HS-5 (cell line): Measurements from ENCODE around the gene LMTK3.
A peak's percentile ranks its signal among the peaks of the same experiment; 100 is the strongest.

Experiments
- DNase-seq: peaks from one replicate; pipeline ENCODE4 v3.0.0-alpha.2; 2012; ENCODE audit warnings: low read depth

Gene LMTK3

GRCh38 chr19:48469934-48470680 lies 41.5 kb downstream of the LMTK3 start:
- no peak for DNase-seq

DNA sequence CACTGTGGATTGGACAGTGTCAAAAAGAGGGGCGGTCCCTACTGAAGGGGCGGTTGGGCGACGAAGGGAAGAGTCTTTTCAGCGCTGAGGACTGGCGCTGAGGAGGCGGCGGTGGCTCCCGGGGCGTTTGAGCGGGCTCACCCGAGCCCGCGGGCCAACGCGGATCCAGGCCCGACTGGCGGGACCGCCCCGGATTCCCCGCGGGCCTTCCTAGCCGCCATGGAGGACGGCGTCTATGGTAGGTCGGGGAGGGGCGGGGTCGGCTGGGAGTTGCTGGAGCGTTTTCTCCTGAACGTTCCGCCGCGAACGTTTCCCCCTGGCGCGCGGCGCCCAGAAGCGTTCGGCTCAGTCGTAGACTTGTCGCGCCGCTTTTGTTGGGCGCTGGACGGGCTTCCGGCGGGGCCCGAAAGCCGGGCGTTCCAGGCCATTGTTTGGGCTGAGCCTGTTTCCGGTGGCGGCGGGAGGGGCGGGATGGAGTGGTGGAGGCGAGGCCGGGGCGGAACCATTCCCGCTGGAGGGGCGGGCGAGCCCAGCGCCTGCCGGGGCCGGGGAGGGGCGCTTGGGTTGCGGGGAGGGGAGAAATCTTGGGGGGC lies 42.2 kb downstream of the LMTK3 start, which contains the start of gene CYTH2:
CYTH2 (plus strand) TSS at position 81 of the 593 bp plus-strand sequence; CDS start at position 220, 139 bp downstream.
- DNase-seq = no peak

- peak; percentile 99 for DNase-seq
Observed at GRCh38 chr19:48468772-48469288, 42.8 kb downstream of the LMTK3 start.

- no peak for DNase-seq
Observed at GRCh38 chr19:48466561-48467325, 44.9 kb downstream of the LMTK3 start.

- DNase-seq = no peak
Observed at GRCh38 chr19:48465215-48465614, 46.4 kb downstream of the LMTK3 start.

GRCh38 chr19:48461982-48462655 lies 49.5 kb downstream of the LMTK3 start:
- DNase-seq = no peak

GRCh38 chr19:48461651-48461981 lies 50.0 kb downstream of the LMTK3 start:
- no peak for DNase-seq

DNA sequence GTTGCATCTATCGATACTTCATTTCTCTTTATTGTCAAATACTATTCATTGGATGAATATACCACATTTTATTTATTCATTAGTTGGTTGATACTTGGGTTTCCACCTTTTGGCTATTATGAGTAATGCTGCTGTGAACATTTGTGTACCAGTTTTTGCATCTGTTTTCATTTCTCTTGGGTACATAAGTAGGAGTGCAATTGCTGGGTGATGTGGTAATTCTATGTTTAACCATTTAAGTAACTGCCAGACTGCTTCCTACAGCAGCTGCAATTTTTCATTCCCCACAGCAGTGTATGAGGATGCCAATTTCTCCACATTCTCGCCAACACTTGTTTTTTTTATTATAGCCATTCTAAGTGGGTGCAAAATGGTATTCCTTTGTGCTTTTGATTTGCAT lies 53.6 kb downstream of the LMTK3 start:
- no peak for DNase-seq

DNA sequence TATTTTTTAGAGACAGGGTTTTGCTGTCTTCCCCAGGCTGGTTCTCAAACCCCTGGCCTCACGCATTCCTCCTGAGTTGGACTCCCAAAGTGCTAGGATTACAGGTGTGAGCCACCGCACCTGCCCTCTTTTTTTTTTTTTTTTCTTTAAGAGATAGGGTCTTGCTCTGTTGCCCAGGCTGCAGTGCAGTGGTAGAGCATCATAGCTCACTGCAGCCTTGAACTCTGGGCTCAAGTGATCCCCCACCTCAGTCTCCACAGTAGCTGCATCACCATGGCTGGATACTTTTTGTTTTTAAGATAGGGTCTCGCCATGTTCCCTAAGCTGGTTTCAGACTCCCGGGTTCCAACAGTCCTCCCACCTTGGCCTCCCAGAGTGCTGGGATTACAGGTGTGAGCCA lies 54.8 kb downstream of the LMTK3 start:
- DNase-seq = no peak

DNA sequence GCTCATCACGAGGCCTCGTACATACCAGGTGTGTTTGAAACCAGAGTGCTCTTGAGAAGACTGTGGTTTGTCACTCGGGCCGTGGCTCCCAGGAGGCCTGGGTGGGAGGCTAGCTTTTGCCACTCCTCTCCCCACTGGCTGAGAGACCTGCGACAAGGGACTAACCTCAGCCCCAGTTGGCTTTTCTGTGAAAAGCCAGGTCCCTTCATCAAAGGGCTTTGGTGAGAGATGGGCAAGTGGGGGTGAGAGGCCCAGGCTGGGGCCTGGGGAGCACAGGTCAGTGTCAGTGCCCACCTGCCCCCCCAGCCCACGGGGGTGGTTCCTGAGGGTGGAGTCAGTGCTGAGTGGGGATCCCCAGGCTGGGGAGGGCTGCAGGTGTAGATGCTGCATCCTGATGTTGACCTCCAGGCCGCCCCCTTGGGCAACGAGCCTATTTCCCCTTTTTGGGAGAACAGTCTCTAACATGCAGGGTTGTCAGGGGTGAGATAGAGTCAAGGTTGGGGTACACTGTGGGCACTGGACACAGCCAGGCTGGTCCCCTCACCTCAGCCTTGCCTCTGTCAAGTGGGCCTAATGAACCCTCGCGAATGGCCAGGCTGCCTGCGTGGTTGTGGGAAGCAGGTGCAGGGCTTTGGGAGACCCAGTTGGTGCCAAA lies 55.6 kb downstream of the LMTK3 start:
- no peak for DNase-seq

- DNase-seq = no peak
Observed at GRCh38 chr19:48455171-48455907, 56.3 kb downstream of the LMTK3 start, which contains the start of gene KCNJ14. KCNJ14 (plus strand) TSS chr19:48455574; CDS start chr19:48461725, 6,151 bp downstream.

- DNase-seq = no peak
Observed at GRCh38 chr19:48454150-48454730, 57.4 kb downstream of the LMTK3 start.

DNA sequence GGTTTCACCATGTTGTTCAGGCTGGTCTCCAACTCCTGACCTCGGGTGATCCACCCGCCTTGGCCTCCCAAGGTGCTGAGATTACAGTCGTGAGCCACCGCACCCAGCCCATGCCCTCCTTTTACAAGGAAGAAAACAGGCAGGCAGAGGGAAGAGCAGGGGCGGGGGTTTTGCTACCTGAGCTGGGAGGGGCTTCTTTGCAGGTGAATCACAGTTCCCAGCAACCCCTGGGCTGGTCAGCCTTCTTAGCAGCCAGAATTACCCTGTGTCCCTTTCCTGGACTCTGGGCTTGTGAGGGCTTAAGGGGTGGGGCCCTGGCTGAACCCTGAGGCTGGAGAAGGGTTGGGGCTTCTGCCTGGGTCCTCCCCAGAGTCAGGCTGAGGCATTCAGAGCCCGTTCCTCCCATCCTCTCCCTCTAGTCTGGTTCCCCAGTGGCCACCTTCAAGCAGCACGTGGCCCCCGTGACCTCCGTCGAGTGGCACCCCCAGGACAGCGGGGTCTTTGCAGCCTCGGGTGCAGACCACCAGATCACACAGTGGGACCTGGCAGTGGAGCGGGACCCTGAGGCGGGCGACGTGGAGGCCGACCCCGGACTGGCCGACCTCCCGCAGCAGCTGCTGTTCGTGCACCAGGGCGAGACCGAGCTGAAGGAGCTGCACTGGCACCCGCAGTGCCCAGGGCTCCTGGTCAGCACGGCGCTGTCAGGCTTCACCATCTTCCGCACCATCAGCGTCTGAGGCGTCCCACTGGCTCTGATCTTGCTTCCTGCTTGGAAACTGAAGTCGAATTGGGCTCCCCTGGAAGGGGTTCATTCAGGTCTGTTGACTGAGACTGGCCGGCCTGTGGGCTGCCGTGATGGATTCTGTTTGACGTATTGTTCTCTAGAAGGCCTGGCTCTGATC lies 59.1 kb downstream of the LMTK3 start:
- no peak for DNase-seq

GRCh38 chr19:48451624-48452023 lies 60.0 kb downstream of the LMTK3 start:
- DNase-seq = no peak

DNA sequence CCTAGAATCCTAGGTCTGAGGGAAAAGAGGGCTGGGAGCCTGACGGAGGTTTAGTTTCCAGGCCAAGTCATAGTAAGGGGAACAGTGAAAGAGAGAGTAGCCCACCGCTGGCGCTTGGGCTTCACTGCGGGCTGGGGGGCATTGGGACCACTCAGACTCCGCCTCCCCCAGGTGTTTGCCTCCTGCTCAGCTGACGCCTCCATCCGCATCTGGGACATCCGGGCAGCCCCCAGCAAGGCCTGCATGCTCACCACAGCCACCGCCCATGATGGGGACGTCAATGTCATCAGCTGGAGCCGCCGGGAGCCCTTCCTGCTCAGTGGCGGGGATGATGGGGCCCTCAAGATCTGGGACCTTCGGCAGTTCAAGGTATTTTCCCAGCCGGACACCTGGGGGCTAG lies 60.8 kb downstream of the LMTK3 start:
- DNase-seq = no peak

GRCh38 chr19:48450441-48450840 lies 61.2 kb downstream of the LMTK3 start:
- no peak for DNase-seq

DNA sequence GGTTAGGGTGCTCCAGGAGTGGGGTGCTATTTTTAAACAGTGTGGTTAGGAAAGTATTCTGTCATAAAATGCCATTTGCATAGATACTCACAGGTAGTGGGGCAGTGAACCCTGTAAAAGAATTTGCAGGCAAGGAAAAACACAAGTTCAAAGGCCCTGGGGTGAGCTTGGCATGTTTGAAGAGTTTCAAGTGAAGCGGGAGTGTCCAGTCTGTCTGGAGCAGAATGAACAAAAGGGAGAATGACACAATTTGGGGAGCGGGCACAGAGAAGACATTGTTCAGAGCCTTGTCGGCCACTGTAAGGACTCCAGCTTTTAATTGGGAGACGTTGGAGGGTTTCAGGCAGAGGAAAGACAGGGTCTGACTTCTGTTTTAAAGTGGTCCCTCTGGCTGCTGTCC lies 63.1 kb downstream of the LMTK3 start:
- DNase-seq = no peak

DNA sequence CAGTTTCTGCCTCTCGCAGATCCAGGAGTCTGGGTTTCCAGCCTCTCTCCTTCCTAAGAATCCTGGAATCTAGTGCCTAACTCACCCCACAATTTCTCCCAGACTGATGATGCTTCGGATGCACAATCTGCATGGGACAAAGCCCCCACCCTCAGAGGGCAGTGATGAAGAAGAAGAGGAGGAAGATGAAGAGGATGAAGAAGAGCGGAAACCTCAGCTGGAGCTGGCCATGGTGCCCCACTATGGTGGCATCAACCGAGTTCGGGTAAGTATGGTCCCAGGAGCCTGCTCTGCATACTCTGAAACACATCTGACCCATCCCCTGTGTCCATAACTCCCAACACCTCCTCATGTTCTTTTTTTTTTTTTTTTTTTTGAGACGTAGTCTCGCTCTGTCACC lies 65.1 kb downstream of the LMTK3 start:
- DNase-seq = no peak
